IMR-90 (cell line): ENCODE results near the gene PPP6R3. TPM values are rescaled to one million over a fixed set of nuclear protein-coding genes. Genes with fewer than 3 reads are reported as not detected.
"Not testable (repeated sequence)": the region's sequence is repeated elsewhere in the genome, so short reads cannot be mapped to it uniquely, and the experiment has no call there.

Experiments used
- ATAC-seq: fragments of 200-7000 bp; cut with Tn5 transposase; 2 replicates; pipeline ENCODE4 v1.9.1; 2020; ENCODE audit warnings: low read depth, mild to moderate bottlenecking, moderate library complexity
- BruUV-seq: library from RNA; stranded (reverse); fragments of 400-500 nt; replicated peaks from 2 replicates; lab custom pipeline; 2021; lab: Mats Ljungman, UMichigan
- CTCF ChIA-PET: fragments of 300-600 bp; formaldehyde crosslinking; extraction: SDS; loops from one replicate; lab custom pipeline; 2021; ENCODE audit warnings: antibody characterized with exemption; lab: Yijun Ruan, JAX
- POLR2A ChIA-PET: fragments of 300-600 bp; sonication (Branson Sonifier 250); formaldehyde crosslinking; loops from one replicate; lab custom pipeline; 2022; ENCODE audit warnings: antibody characterized with exemption; ENCODE audit not compliant: unreplicated experiment; lab: Charles Lee
- DNase-seq: peaks from one replicate; pipeline ENCODE4 v3.0.0; 2013
- H2AFZ ChIP-seq: replicated peaks from 2 replicates; pipeline ENCODE3; 2013; ENCODE audit warnings: low read length, mild to moderate bottlenecking; ENCODE audit not compliant: poor library complexity
- H2AK5ac ChIP-seq: 2 replicates; pipeline ENCODE4 v1.6.1; 2013; ENCODE audit warnings: low read depth, low read length, inconsistent platforms
- H2AK9ac ChIP-seq: replicated peaks from 2 replicates; pipeline ENCODE3; 2013; ENCODE audit warnings: mild to moderate bottlenecking, low read depth, low read length, moderate library complexity; ENCODE audit not compliant: poor library complexity
- H2BK120ac ChIP-seq: 2 replicates; pipeline ENCODE4 v1.6.1; 2013; ENCODE audit warnings: low read depth, low read length, inconsistent platforms
- H2BK15ac ChIP-seq: 3 replicates; pipeline ENCODE4 v1.6.1; 2013; ENCODE audit warnings: low read depth, low read length, inconsistent platforms
- H2BK20ac ChIP-seq: 2 replicates; pipeline ENCODE4 v1.6.1; 2013; ENCODE audit warnings: low read depth, mild to moderate bottlenecking, inconsistent platforms, low read length, moderate library complexity
- H2BK5ac ChIP-seq: 2 replicates; pipeline ENCODE4 v1.6.1; 2013; ENCODE audit warnings: mild to moderate bottlenecking, low read depth, low read length, inconsistent platforms; ENCODE audit not compliant: poor library complexity, severe bottlenecking
- H3K14ac ChIP-seq: replicated peaks from 2 replicates; pipeline ENCODE4 v1.6.1; 2013; ENCODE audit warnings: low read depth, low read length, inconsistent platforms
- H3K18ac ChIP-seq: 2 replicates; pipeline ENCODE4 v1.6.1; 2013; ENCODE audit warnings: low read depth, low read length, control low read depth
- H3K23ac ChIP-seq: 2 replicates; pipeline ENCODE4 v1.6.1; 2013; ENCODE audit warnings: low read depth, low read length, inconsistent platforms
- H3K27ac ChIP-seq: 2 replicates; pipeline ENCODE4 v1.5.1; 2013; ENCODE audit warnings: mild to moderate bottlenecking, control low read depth, low read length; ENCODE audit not compliant: insufficient read depth
- H3K27me3 ChIP-seq: 2 replicates; pipeline ENCODE4 v1.6.1; 2013; ENCODE audit warnings: low read length; ENCODE audit not compliant: control insufficient read depth, insufficient read depth
- H3K36me3 ChIP-seq: 2 replicates; pipeline ENCODE4 v1.6.1; 2013; ENCODE audit warnings: low read length, mixed read lengths; ENCODE audit not compliant: control insufficient read depth, insufficient read depth
- H3K4ac ChIP-seq: 2 replicates; pipeline ENCODE4 v1.6.1; 2013; ENCODE audit warnings: low read depth, low read length, inconsistent platforms
- H3K4me1 ChIP-seq: 2 replicates; pipeline ENCODE4 v1.6.1; 2013; ENCODE audit warnings: low read length, mixed read lengths; ENCODE audit not compliant: control insufficient read depth, insufficient read depth
- H3K4me2 ChIP-seq: 2 replicates; pipeline ENCODE4 v1.6.1; 2013; ENCODE audit warnings: low read depth, mild to moderate bottlenecking, control low read depth, low read length, moderate library complexity
- H3K4me3 ChIP-seq: 2 replicates; pipeline ENCODE4 v1.5.1; 2013; ENCODE audit warnings: low read depth, mild to moderate bottlenecking, control low read depth, low read length, moderate library complexity; ENCODE audit not compliant: insufficient read depth
- H3K56ac ChIP-seq: 2 replicates; pipeline ENCODE4 v1.6.1; 2013; ENCODE audit warnings: low read length, inconsistent platforms; ENCODE audit not compliant: insufficient read depth; ENCODE audit errors: extremely low read depth
- H3K79me1 ChIP-seq, 2 experiments: 2 replicates each; pipeline ENCODE4 v1.6.1; 2013; ENCODE audit warnings: low read length in 2 of 2, inconsistent platforms in 1 of 2, low read depth in 1 of 2
- H3K9ac ChIP-seq: 2 replicates; pipeline ENCODE4 v1.6.1; 2013; ENCODE audit warnings: low read depth, low read length, control low read depth
- H3K9me1 ChIP-seq: 2 replicates; pipeline ENCODE4 v1.6.1; 2013; ENCODE audit warnings: low read length, inconsistent platforms; ENCODE audit not compliant: insufficient read depth
- H3K9me3 ChIP-seq: 2 replicates; pipeline ENCODE4 v1.6.1; 2013; ENCODE audit warnings: low read length; ENCODE audit not compliant: control insufficient read depth, insufficient read depth
- H4K20me1 ChIP-seq: 2 replicates; pipeline ENCODE4 v1.6.1; 2013; ENCODE audit warnings: low read length, inconsistent platforms; ENCODE audit not compliant: insufficient read depth
- H4K5ac ChIP-seq: 2 replicates; pipeline ENCODE4 v1.6.1; 2013; ENCODE audit warnings: mild to moderate bottlenecking, low read depth, low read length, control low read depth
- H4K8ac ChIP-seq, 2 experiments: 2 replicates each; pipeline ENCODE4 v1.6.1; 2013; ENCODE audit warnings: low read depth in 2 of 2, low read length in 2 of 2, control low read depth in 1 of 2, inconsistent platforms in 1 of 2
- H4K91ac ChIP-seq: 2 replicates; pipeline ENCODE4 v1.6.1; 2013; ENCODE audit warnings: low read depth, low read length, inconsistent platforms; ENCODE audit not compliant: insufficient read depth
- WGBS, 2 experiments: methylation state at CpG; one replicate each; pipeline versions ENCODE4 v1.1.5 to v1.1.7; 2013; ENCODE audit warnings: missing lambda C conversion rate in 2 of 2; ENCODE audit not compliant: insufficient read length in 1 of 2; ENCODE audit errors: extremely low coverage in 2 of 2; 5-methylcytosine and 5-hydroxymethylcytosine counted together
- dilution Hi-C: fragments of 300-500 bp; cut with HindIII; formaldehyde crosslinking; loops from one replicate; pipeline ENCODE4 v1.14.3; 2018; ENCODE audit warnings: low sequenced_read_pairs; ENCODE audit not compliant: unreplicated experiment
- in situ Hi-C: fragments of 300-500 bp; cut with MboI; formaldehyde crosslinking; loops from 3 replicates; pipeline ENCODE4 v1.14.3; 2019; ENCODE audit warnings: low sequenced_read_pairs, inconsistent platforms, mixed read lengths
- intact Hi-C: fragments of 100-400 bp; cut with micrococcal nuclease; formaldehyde crosslinking; loops from 2 replicates; pipeline ENCODE4 v1.10.0; 2022
- polyA plus RNA-seq, 3 experiments: library from polyadenylated mRNA; depleted of rRNA; stranded (reverse); fragments of >200 nt; gene quantifications; 2 replicates each; pipeline ENCODE4 v1.2.3, GENCODE V29; 2012; ENCODE audit warnings: low replicate concordance in 1 of 3
- total RNA-seq: library from RNA; depleted of rRNA; stranded (reverse); fragments of >200 nt; gene quantifications from 2 replicates; pipeline ENCODE4 v1.2.3, GENCODE V29; 2012

Gene PPP6R3
- total and polyA plus RNA-seq, 2 of the 4 experiments (the other 2 are of a cell fraction) = 29.0 to 123 TPM

GRCh38 chr11:68639322-68639721 is 178.8 kb downstream of the PPP6R3 start:
- in situ Hi-C loops, H4K8ac ChIP-seq, H3K4me2 ChIP-seq, H3K18ac ChIP-seq, H3K9ac ChIP-seq, H2BK120ac ChIP-seq, H3K4me1 ChIP-seq, intact Hi-C loops, H4K91ac ChIP-seq, H3K79me1 ChIP-seq, H4K20me1 ChIP-seq, H3K23ac ChIP-seq, H3K4me3 ChIP-seq, dilution Hi-C loops, H3K4ac ChIP-seq, H3K27ac ChIP-seq, H3K56ac ChIP-seq, CTCF ChIA-PET, H3K36me3 ChIP-seq, H2BK20ac ChIP-seq, H3K14ac ChIP-seq, H2AK9ac ChIP-seq, BruUV-seq, DNase-seq, H2BK15ac ChIP-seq, H4K5ac ChIP-seq, H2AK5ac ChIP-seq, ATAC-seq, H2BK5ac ChIP-seq, H3K9me1 ChIP-seq, H2AFZ ChIP-seq, H3K9me3 ChIP-seq: not testable (repeated sequence)
- peaks cover 29% of the 10 kb centered on the region for H3K27me3 ChIP-seq
- POLR2A ChIA-PET = interaction anchor here (0.6 kb wide), 1 partner anchor 1033 kb away, joined by 8 read pairs; no protein-coding TSS in a partner anchor
- WGBS, 2 experiments = 18% methylated on average over 2 of the region's 3 CpGs; no CpG with 5 or more reads in 1 of the 2 experiments
